H9 (cell line): ENCODE measurements around the gene WRAP53. TPM values are rescaled to one million over a fixed set of nuclear protein-coding genes. Genes with fewer than 3 reads are reported as not detected.

Experiments
- DNase-seq: peaks from one replicate; pipeline ENCODE4 v3.0.0-alpha.2; 2017
- H2AFZ ChIP-seq: one replicate; pipeline ENCODE4 v1.6.1; 2013; ENCODE audit warnings: mild to moderate bottlenecking, low read length, control low read depth, moderate library complexity
- H2AK5ac ChIP-seq: 2 replicates; pipeline ENCODE4 v1.6.1; 2013; ENCODE audit warnings: low read length, control low read depth, mixed read lengths; ENCODE audit not compliant: insufficient read length
- H2BK120ac ChIP-seq: one replicate; pipeline ENCODE4 v1.6.1; 2013; ENCODE audit warnings: low read depth, mild to moderate bottlenecking, low read length, control low read depth, inconsistent platforms; ENCODE audit not compliant: poor library complexity, severe bottlenecking
- H2BK12ac ChIP-seq: 2 replicates; pipeline ENCODE4 v1.6.1; 2013; ENCODE audit warnings: low read length, control low read depth, mixed read lengths, low read depth; ENCODE audit not compliant: insufficient read length
- H2BK15ac ChIP-seq: 2 replicates; pipeline ENCODE4 v1.6.1; 2013; ENCODE audit warnings: low read depth, low read length, control low read depth
- H2BK20ac ChIP-seq: one replicate; pipeline ENCODE4 v1.6.1; 2013; ENCODE audit warnings: low read depth, mild to moderate bottlenecking, low read length, control low read depth, inconsistent platforms; ENCODE audit not compliant: poor library complexity, severe bottlenecking
- H2BK5ac ChIP-seq: 2 replicates; pipeline ENCODE4 v1.6.1; 2013; ENCODE audit warnings: low read length, control low read depth, mixed read lengths; ENCODE audit not compliant: insufficient read length
- H3K14ac ChIP-seq: 2 replicates; pipeline ENCODE4 v1.6.1; 2013; ENCODE audit warnings: low read length, control low read depth; ENCODE audit not compliant: insufficient read depth
- H3K18ac ChIP-seq: 2 replicates; pipeline ENCODE4 v1.6.1; 2013; ENCODE audit warnings: low read depth, mild to moderate bottlenecking, mixed read lengths, low read length, control low read depth; ENCODE audit not compliant: insufficient read length
- H3K23ac ChIP-seq: 2 replicates; pipeline ENCODE4 v1.6.1; 2013; ENCODE audit warnings: low read length, control low read depth, mixed read lengths, low read depth; ENCODE audit not compliant: insufficient read length
- H3K23me2 ChIP-seq: 2 replicates; pipeline ENCODE4 v1.6.1; 2013; ENCODE audit warnings: low read depth, mild to moderate bottlenecking, mixed read lengths, low read length, control low read depth; ENCODE audit not compliant: insufficient read length, poor library complexity, severe bottlenecking
- H3K27ac ChIP-seq: 2 replicates; pipeline ENCODE4 v1.5.1; 2013; ENCODE audit warnings: low read length, control low read depth, mixed read lengths, low read depth; ENCODE audit not compliant: insufficient read length
- H3K27me3 ChIP-seq: 2 replicates; pipeline ENCODE4 v1.6.1; 2013; ENCODE audit warnings: low read length, control low read depth, inconsistent platforms; ENCODE audit not compliant: insufficient read depth
- H3K4ac ChIP-seq: 2 replicates; pipeline ENCODE4 v1.6.1; 2013; ENCODE audit warnings: low read depth, mild to moderate bottlenecking, control low read depth, inconsistent platforms, low read length, moderate library complexity
- H3K4me1 ChIP-seq: 2 replicates; pipeline ENCODE4 v1.6.1; 2013; ENCODE audit warnings: low read length, control low read depth, inconsistent platforms; ENCODE audit not compliant: insufficient read depth
- H3K4me2 ChIP-seq: 2 replicates; pipeline ENCODE4 v1.6.1; 2013; ENCODE audit warnings: low read length, control low read depth, mixed read lengths; ENCODE audit not compliant: insufficient read length, insufficient read depth
- H3K56ac ChIP-seq: 2 replicates; pipeline ENCODE4 v1.6.1; 2013; ENCODE audit warnings: low read depth, mild to moderate bottlenecking, mixed read lengths, low read length, control low read depth; ENCODE audit not compliant: insufficient read length
- H3K79me1 ChIP-seq: 2 replicates; pipeline ENCODE4 v1.6.1; 2013; ENCODE audit warnings: low read depth, mild to moderate bottlenecking, moderate library complexity, low read length, control low read depth, inconsistent platforms; ENCODE audit not compliant: insufficient read depth, poor library complexity, severe bottlenecking
- H3K79me2 ChIP-seq: 2 replicates; pipeline ENCODE4 v1.6.1; 2013; ENCODE audit warnings: low read length, control low read depth, inconsistent platforms; ENCODE audit not compliant: insufficient read depth
- H3K9ac ChIP-seq: 2 replicates; pipeline ENCODE4 v1.6.1; 2013; ENCODE audit warnings: low read length, control low read depth, mixed read lengths; ENCODE audit not compliant: insufficient read length; ENCODE audit errors: extremely low read depth
- H3K9me3 ChIP-seq: one replicate; pipeline ENCODE4 v1.6.1; 2013; ENCODE audit warnings: low read depth, low read length, inconsistent platforms; ENCODE audit not compliant: control insufficient read depth
- H3T11ph ChIP-seq: one replicate; pipeline ENCODE4 v1.6.1; 2013; ENCODE audit warnings: mild to moderate bottlenecking, low read length, control low read depth, inconsistent platforms
- H4K20me1 ChIP-seq: one replicate; pipeline ENCODE4 v1.6.1; 2013; ENCODE audit not compliant: control insufficient read depth, insufficient read length, insufficient read depth
- H4K5ac ChIP-seq: 2 replicates; pipeline ENCODE4 v1.6.1; 2013; ENCODE audit warnings: low read depth, mild to moderate bottlenecking, mixed read lengths, low read length, control low read depth; ENCODE audit not compliant: insufficient read length
- H4K8ac ChIP-seq: replicated peaks from 2 replicates; pipeline ENCODE4 v1.6.1; 2013; ENCODE audit warnings: low read length, control low read depth, mixed read lengths, low read depth; ENCODE audit not compliant: insufficient read length
- H4K91ac ChIP-seq: 2 replicates; pipeline ENCODE4 v1.6.1; 2013; ENCODE audit warnings: low read depth, mild to moderate bottlenecking, moderate library complexity, mixed read lengths, low read length, control low read depth; ENCODE audit not compliant: insufficient read length
- H3K27ac Mint-ChIP-seq, 3 experiments: 2 replicates in 2 of 3; 3 replicates in 1 of 3; pipeline ENCODE4 v1.8.0; 2020 to 2021; ENCODE audit warnings: mixed read lengths in 3 of 3, mild to moderate bottlenecking in 1 of 3, moderate library complexity in 1 of 3
- H3K27me3 Mint-ChIP-seq: 2 replicates; pipeline ENCODE4 v1.8.0; 2021; ENCODE audit warnings: low read depth, mild to moderate bottlenecking, moderate library complexity, mixed read lengths
- H3K36me3 Mint-ChIP-seq, 3 experiments: 2 replicates in 2 of 3; 3 replicates in 1 of 3; pipeline ENCODE4 v1.8.0; 2020 to 2021; ENCODE audit warnings: low read depth in 3 of 3, mixed read lengths in 3 of 3; ENCODE audit not compliant: insufficient read depth in 1 of 3
- H3K4me1 Mint-ChIP-seq, 2 experiments: 2 replicates each; pipeline ENCODE4 v1.8.0; 2020; ENCODE audit warnings: mixed read lengths in 2 of 2
- H3K4me3 Mint-ChIP-seq, 2 experiments: 2 replicates in 1 of 2; 3 replicates in 1 of 2; pipeline ENCODE4 v1.8.0; 2020 to 2021; ENCODE audit warnings: mild to moderate bottlenecking in 2 of 2, mixed read lengths in 2 of 2, moderate library complexity in 1 of 2
- H3K9me3 Mint-ChIP-seq, 2 experiments: 2 replicates in 1 of 2; 3 replicates in 1 of 2; pipeline ENCODE4 v1.8.0; 2020; ENCODE audit warnings: mild to moderate bottlenecking in 2 of 2, mixed read lengths in 2 of 2, moderate library complexity in 1 of 2
- WGBS: extraction: QIAGEN DNeasy Blood & Tissue Kit; methylation state at CpG from one replicate; pipeline ENCODE4 v1.1.7; 2013; ENCODE audit warnings: missing lambda C conversion rate, low lambda C conversion rate, mixed read lengths; ENCODE audit not compliant: insufficient read length; ENCODE audit errors: extremely low coverage; 5-methylcytosine and 5-hydroxymethylcytosine counted together
- total RNA-seq: library from RNA; stranded (reverse); gene quantifications from 2 replicates; pipeline ENCODE4 v1.2.1, GENCODE V29; 2021
- TF ChIP-seq, protein P1 (sequence below): fragments of 200-600 bp; sonication (generic); conservative IDR thresholded peaks from 3 replicates; pipeline ENCODE4 v1.8.0; 2021; ENCODE audit warnings: antibody characterized with exemption, mild to moderate bottlenecking

WRAP53 gene
- total RNA-seq, 1 experiment from 2014 or later: 27.0 TPM

DNA sequence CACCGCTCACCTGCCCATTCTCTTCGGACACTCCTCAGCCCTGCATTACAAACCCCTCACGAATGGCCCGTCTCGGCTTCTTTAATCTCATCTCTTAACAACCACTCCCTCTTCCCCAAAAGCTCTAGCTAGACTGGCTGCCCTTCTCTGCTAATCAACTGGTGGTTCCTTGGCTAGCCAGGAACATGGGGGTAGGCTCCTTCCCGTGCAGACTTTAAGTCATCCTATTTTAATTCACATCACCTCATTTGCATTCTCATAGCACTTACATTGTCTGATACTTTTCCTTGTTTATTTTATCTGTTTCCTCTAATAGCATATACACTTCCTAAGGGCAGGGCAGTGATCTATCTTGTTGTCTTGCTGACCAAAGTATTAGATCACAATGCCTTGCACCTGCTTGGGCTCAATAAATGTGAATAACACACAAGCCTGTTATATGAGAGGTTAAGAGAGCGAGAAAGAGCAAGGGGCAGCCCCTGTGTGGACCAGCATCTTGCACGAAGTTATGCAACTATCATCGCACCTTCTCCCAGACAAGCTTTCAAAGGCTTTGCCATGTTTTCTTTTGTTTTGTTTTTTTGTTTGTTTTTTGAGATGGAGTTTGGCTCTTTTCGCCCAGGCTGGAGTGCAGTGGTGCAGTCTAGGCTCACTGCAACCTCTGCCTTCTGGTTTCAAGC, 10.7 kb upstream of the WRAP53 start:
- Histone ChIP-seq H4K5ac (no peak overlapping the region), H3K23ac (no peak overlapping the region), H4K91ac (no peak overlapping the region), H3K4me2 (peak overlapping the region; percentile 17), H3K18ac (no peak overlapping the region), H2BK20ac (no peak overlapping the region), H2BK15ac (no peak overlapping the region), H3K9me3 (peaks cover 10% of the 10 kb centered on the region), H3K27me3 (no peaks in the 10 kb centered on the region), H3K56ac (no peak overlapping the region), H2BK12ac (no peak overlapping the region), H3K27ac (no peak overlapping the region), H3K14ac (no peak overlapping the region), H2AK5ac (no peak overlapping the region), H2BK5ac (no peak overlapping the region), H4K20me1 (no peaks in the 10 kb centered on the region), H3K79me1 (no peaks in the 10 kb centered on the region), H3K23me2 (no peaks in the 10 kb centered on the region), H2BK120ac (no peak overlapping the region), H3K79me2 (peaks cover 2% of the 10 kb centered on the region; the same call in 1 of the 2 replicates), H3K4ac (no peak overlapping the region), H3T11ph (no peak overlapping the region), H4K8ac (no peak overlapping the region), H2AFZ (no peak overlapping the region), H3K9ac (no peak overlapping the region), H3K4me1 (peaks cover 7% of the 10 kb centered on the region; the same call in 1 of the 2 replicates)
- DNase-seq: peak; percentile 81
- TF ChIP-seq, protein P1, sequence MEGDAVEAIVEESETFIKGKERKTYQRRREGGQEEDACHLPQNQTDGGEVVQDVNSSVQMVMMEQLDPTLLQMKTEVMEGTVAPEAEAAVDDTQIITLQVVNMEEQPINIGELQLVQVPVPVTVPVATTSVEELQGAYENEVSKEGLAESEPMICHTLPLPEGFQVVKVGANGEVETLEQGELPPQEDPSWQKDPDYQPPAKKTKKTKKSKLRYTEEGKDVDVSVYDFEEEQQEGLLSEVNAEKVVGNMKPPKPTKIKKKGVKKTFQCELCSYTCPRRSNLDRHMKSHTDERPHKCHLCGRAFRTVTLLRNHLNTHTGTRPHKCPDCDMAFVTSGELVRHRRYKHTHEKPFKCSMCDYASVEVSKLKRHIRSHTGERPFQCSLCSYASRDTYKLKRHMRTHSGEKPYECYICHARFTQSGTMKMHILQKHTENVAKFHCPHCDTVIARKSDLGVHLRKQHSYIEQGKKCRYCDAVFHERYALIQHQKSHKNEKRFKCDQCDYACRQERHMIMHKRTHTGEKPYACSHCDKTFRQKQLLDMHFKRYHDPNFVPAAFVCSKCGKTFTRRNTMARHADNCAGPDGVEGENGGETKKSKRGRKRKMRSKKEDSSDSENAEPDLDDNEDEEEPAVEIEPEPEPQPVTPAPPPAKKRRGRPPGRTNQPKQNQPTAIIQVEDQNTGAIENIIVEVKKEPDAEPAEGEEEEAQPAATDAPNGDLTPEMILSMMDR: no peak
- no peaks in the 10 kb centered on the region for H3K27me3 Mint-ChIP-seq
- H3K4me3 Mint-ChIP-seq: peak overlapping the region; percentile 50 to 67
- WGBS: no CpG with 5 or more reads among the region's 10 CpGs
- H3K4me1 Mint-ChIP-seq: peaks cover 21 to 45% of the 10 kb centered on the region in 2 experiments
- H3K9me3 Mint-ChIP-seq: peaks cover 10% of the 10 kb centered on the region in 2 experiments
- peak overlapping the region; percentile 59 to 96 (median 91); a peak in 6 of 7 replicates for H3K27ac Mint-ChIP-seq
- peaks cover 35 to 40% (median 37%) of the 10 kb centered on the region in 3 experiments for H3K36me3 Mint-ChIP-seq
